HepG2 (cell line): ENCODE results near the gene PLA2G4F. TPM values are rescaled to one million over a fixed set of nuclear protein-coding genes. Genes with fewer than 3 reads are reported as not detected.
A peak's percentile ranks its signal among the peaks of the same experiment; 100 is the strongest.

Experiments used
- IKZF5 ChIP-seq: IDR thresholded peaks from 2 replicates; pipeline ENCODE4 v1.6.1; 2018; ENCODE audit warnings: missing genetic modification reagents, mild to moderate bottlenecking, missing compliant biosample characterization
- KIAA2018 ChIP-seq: sonication (generic); formaldehyde crosslinking; IDR thresholded peaks from 2 replicates; pipeline ENCODE4 v1.5.0; 2020; ENCODE audit warnings: mild to moderate bottlenecking, missing genetic modification reagents, borderline replicate concordance
- KLF11 ChIP-seq: IDR thresholded peaks from 2 replicates; pipeline ENCODE4 v1.6.1; 2016; ENCODE audit warnings: missing compliant biosample characterization
- NRL ChIP-seq: sonication (generic); formaldehyde crosslinking; IDR thresholded peaks from 2 replicates; pipeline ENCODE4 v1.5.0; 2020; ENCODE audit warnings: missing genetic modification reagents, mild to moderate bottlenecking, moderate library complexity, borderline replicate concordance
- PTBP1 ChIP-seq: fragments of 200-400 bp; formaldehyde crosslinking; IDR thresholded peaks from 2 replicates; pipeline ENCODE4 v1.6.1; 2018; ENCODE audit warnings: low read length, low read depth; ENCODE audit not compliant: poor library complexity, severe bottlenecking
- RELA ChIP-seq: sonication (generic); formaldehyde crosslinking; IDR thresholded peaks from 2 replicates; pipeline ENCODE4 v1.4.0; 2020; ENCODE audit warnings: missing genetic modification reagents
- ZFP90 ChIP-seq: sonication (generic); formaldehyde crosslinking; IDR thresholded peaks from 2 replicates; pipeline ENCODE4 v1.8.0; 2022; ENCODE audit warnings: missing genetic modification reagents, mild to moderate bottlenecking, inconsistent platforms, borderline replicate concordance
- ZNF496 ChIP-seq: sonication (generic); formaldehyde crosslinking; IDR thresholded peaks from 2 replicates; pipeline ENCODE4 v1.8.1; 2023; ENCODE audit warnings: mild to moderate bottlenecking, moderate library complexity, missing genetic modification reagents; ENCODE audit not compliant: insufficient replicate concordance
- ZNF570 ChIP-seq: sonication (generic); formaldehyde crosslinking; IDR thresholded peaks from 2 replicates; pipeline ENCODE4 v1.4.0; 2020; ENCODE audit warnings: mild to moderate bottlenecking, missing genetic modification reagents, borderline replicate concordance
- ZNF589 ChIP-seq: sonication (generic); formaldehyde crosslinking; conservative IDR thresholded peaks from 2 replicates; pipeline ENCODE4 v1.8.0; 2022; ENCODE audit warnings: mild to moderate bottlenecking, moderate library complexity, missing genetic modification reagents
- ZNF597 ChIP-seq: sonication (generic); formaldehyde crosslinking; IDR thresholded peaks from 2 replicates; pipeline ENCODE4 v1.5.0; 2020; ENCODE audit warnings: missing genetic modification reagents
- ZNF781 ChIP-seq: sonication (generic); formaldehyde crosslinking; IDR thresholded peaks from 2 replicates; pipeline ENCODE4 v1.5.1; 2020; ENCODE audit warnings: borderline replicate concordance, mild to moderate bottlenecking, missing genetic modification reagents; ENCODE audit errors: not compliant biosample characterization
- polyA plus RNA-seq, 8 experiments: library from polyadenylated mRNA; depleted of rRNA in 3 of 8; stranded (reverse) in 7 of 8; unstranded in 1 of 8; fragments of >200 nt; fragmentation: Illumina TruSeq in 4 of 8; extraction: Trizol in 4 of 8; gene quantifications; 2 replicates each; pipeline versions ENCODE4 v1.2.1 to v1.2.3, GENCODE V29; 2011 to 2016; ENCODE audit warnings: low read depth in 4 of 8, missing spikeins in 1 of 8, mixed read lengths in 1 of 8; ENCODE audit not compliant: insufficient read depth in 1 of 8
- total RNA-seq, 5 experiments: library from RNA; depleted of rRNA; stranded (reverse); fragments of >200 nt; fragmentation: Illumina TruSeq; extraction: Trizol; gene quantifications; 2 replicates each; pipeline ENCODE4 v1.2.3, GENCODE V29; 2016; ENCODE audit warnings: low read depth in 1 of 5
- TF ChIP-seq, protein P1 (sequence below): sonication (generic); formaldehyde crosslinking; IDR thresholded peaks from 2 replicates; pipeline ENCODE4 v1.4.0; 2020; ENCODE audit warnings: low read depth, mild to moderate bottlenecking, missing genetic modification reagents
- TF ChIP-seq, protein P2 (sequence below): sonication (generic); formaldehyde crosslinking; IDR thresholded peaks from 2 replicates; pipeline ENCODE4 v1.5.0; 2020; ENCODE audit warnings: missing genetic modification reagents

Gene PLA2G4F
- total and polyA plus RNA-seq, 2 of the 13 experiments (the other 11 are each of a cell fraction or from before 2014, with no cell fraction given): 0.07 TPM; not detected in 1

DNA sequence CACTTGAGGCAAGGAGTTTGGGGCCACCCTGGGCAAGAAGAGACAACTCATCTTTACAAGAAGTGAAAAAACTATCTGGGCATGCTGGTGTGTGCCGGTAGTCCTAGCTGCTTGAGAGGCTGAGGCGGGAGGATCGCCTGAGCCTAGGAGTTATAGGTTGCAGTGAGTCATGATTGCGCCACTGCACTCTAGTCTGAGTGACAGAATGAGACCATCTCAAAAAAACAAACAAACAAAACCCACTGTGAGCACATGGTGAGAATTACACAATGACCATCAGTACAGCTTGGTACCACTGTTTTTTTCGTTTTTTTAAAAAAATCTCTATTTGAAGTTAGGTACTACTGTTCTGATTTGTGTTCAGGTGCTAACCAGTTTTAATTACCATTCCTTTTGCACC lies 38.1 kb upstream of the PLA2G4F start (continued):
- TF ChIP-seq ZNF570 (CRISPR knock-in tag) (no peak), NRL (CRISPR knock-in tag) (no peak), ZNF589 (CRISPR knock-in tag) (no peak), ZFP90 (CRISPR knock-in tag) (no peak), ZNF597 (CRISPR knock-in tag) (no peak), IKZF5 (CRISPR knock-in tag) (peak; percentile 56; the same call in 1 of the 2 replicates), RELA (CRISPR knock-in tag) (no peak), ZNF496 (CRISPR knock-in tag) (no peak), KLF11 (CRISPR knock-in tag) (no peak), PTBP1 (no peak), KIAA2018 (CRISPR knock-in tag) (no peak), ZNF781 (CRISPR knock-in tag) (no peak)
- TF ChIP-seq, protein P1, sequence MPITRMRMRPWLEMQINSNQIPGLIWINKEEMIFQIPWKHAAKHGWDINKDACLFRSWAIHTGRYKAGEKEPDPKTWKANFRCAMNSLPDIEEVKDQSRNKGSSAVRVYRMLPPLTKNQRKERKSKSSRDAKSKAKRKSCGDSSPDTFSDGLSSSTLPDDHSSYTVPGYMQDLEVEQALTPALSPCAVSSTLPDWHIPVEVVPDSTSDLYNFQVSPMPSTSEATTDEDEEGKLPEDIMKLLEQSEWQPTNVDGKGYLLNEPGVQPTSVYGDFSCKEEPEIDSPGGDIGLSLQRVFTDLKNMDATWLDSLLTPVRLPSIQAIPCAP (CRISPR knock-in tag): no peak
- TF ChIP-seq, protein P2, sequence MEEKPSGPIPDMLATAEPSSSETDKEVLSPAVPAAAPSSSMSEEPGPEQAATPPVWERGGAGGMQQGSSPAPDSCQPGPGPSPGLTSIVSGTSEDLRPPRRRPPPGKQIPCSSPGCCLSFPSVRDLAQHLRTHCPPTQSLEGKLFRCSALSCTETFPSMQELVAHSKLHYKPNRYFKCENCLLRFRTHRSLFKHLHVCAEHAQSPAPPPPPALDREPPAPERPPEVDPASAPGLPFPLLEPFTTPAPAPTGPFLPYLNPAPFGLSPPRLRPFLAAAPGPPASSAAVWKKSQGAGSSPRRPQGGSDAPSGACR (CRISPR knock-in tag): no peak
